GF-D8 (cell line): Measurements from ENCODE around the gene NPSR1.

Source experiments
- DNase-seq: peaks from one replicate; lab custom pipeline; 2025; lab: John Stamatoyannopoulos, UW

NPSR1 gene

GRCh38 chr7:34723338-34723737 lies 65.3 kb downstream of the NPSR1 start:
- DNase-seq, result no peak

- DNase-seq, result no peak
These were observed 66.0 kb downstream of the NPSR1 start for GRCh38 chr7:34723866-34724490.

- DNase-seq, result no peak
These were observed 68.2 kb downstream of the NPSR1 start for GRCh38 chr7:34726221-34726620.

- no peak for DNase-seq
These were observed 69.5 kb downstream of the NPSR1 start for GRCh38 chr7:34727464-34727995.

GRCh38 chr7:34728156-34728555 lies 70.1 kb downstream of the NPSR1 start:
- no peak for DNase-seq

- no peak for DNase-seq
These were observed 76.8 kb downstream of the NPSR1 start for GRCh38 chr7:34734771-34735170.

- DNase-seq, result no peak
These were observed 77.5 kb downstream of the NPSR1 start for GRCh38 chr7:34735526-34735925.

- DNase-seq, result no peak
These were observed 81.8 kb downstream of the NPSR1 start for GRCh38 chr7:34739651-34740300.

GRCh38 chr7:34740840-34741239 lies 82.8 kb downstream of the NPSR1 start:
- DNase-seq, result no peak

- DNase-seq, result no peak
These were observed 89.3 kb downstream of the NPSR1 start for GRCh38 chr7:34747176-34747781.

- no peak for DNase-seq
These were observed 90.1 kb downstream of the NPSR1 start for GRCh38 chr7:34747867-34748727.

- no peak for DNase-seq
These were observed 90.7 kb downstream of the NPSR1 start for GRCh38 chr7:34748728-34749089.

GRCh38 chr7:34749446-34749845 lies 91.4 kb downstream of the NPSR1 start:
- no peak for DNase-seq

- DNase-seq, result no peak
These were observed 92.2 kb downstream of the NPSR1 start for GRCh38 chr7:34750209-34750608.

GRCh38 chr7:34750636-34751035 lies 92.6 kb downstream of the NPSR1 start:
- no peak for DNase-seq

- DNase-seq, result no peak
These were observed 94.0 kb downstream of the NPSR1 start for GRCh38 chr7:34751725-34752643.

- no peak for DNase-seq
These were observed 94.9 kb downstream of the NPSR1 start for GRCh38 chr7:34752929-34753328.

GRCh38 chr7:34755008-34755407 lies 97.0 kb downstream of the NPSR1 start:
- no peak for DNase-seq

- DNase-seq, result no peak
These were observed 98.0 kb downstream of the NPSR1 start for GRCh38 chr7:34756025-34756437.

- no peak for DNase-seq
These were observed 98.7 kb downstream of the NPSR1 start for GRCh38 chr7:34756691-34757090.

- DNase-seq, result no peak
These were observed 99.6 kb downstream of the NPSR1 start for GRCh38 chr7:34757570-34758110.
